ENCODE results near the gene CTNND2.

The CTNND2 gene

GRCh38 chr5:10949856-10950630 is 954.2 kb downstream of the CTNND2 start:
- DNase-seq, result no peak

GRCh38 chr5:10946050-10946449 is 958.2 kb downstream of the CTNND2 start:
- DNase-seq, result no peak

GRCh38 chr5:10941900-10942299 is 962.3 kb downstream of the CTNND2 start:
- DNase-seq, result no peak

- DNase-seq, result no peak
These were observed 968.0 kb downstream of the CTNND2 start for GRCh38 chr5:10936081-10936855.

- DNase-seq, result no peak
These were observed 968.7 kb downstream of the CTNND2 start for GRCh38 chr5:10935536-10935935.

GRCh38 chr5:10934783-10935355 is 969.4 kb downstream of the CTNND2 start:
- DNase-seq, result no peak

- DNase-seq, result no peak
These were observed 971.1 kb downstream of the CTNND2 start for GRCh38 chr5:10933121-10933520.

- no peak for DNase-seq
These were observed 971.8 kb downstream of the CTNND2 start for GRCh38 chr5:10932426-10932825.

- DNase-seq, result no peak
These were observed 976.6 kb downstream of the CTNND2 start for GRCh38 chr5:10927608-10928007.

- DNase-seq, result no peak
These were observed 980.9 kb downstream of the CTNND2 start for GRCh38 chr5:10923310-10923709.

All from femur (tissue), 1 donor.